Measurements from ENCODE around the gene SLC18A3. TPM values are rescaled to one million over a fixed set of nuclear protein-coding genes. Genes with fewer than 3 reads are reported as not detected.

The SLC18A3 gene
- total RNA-seq, 1 donor from 2014 or later: 0.34 TPM

DNA sequence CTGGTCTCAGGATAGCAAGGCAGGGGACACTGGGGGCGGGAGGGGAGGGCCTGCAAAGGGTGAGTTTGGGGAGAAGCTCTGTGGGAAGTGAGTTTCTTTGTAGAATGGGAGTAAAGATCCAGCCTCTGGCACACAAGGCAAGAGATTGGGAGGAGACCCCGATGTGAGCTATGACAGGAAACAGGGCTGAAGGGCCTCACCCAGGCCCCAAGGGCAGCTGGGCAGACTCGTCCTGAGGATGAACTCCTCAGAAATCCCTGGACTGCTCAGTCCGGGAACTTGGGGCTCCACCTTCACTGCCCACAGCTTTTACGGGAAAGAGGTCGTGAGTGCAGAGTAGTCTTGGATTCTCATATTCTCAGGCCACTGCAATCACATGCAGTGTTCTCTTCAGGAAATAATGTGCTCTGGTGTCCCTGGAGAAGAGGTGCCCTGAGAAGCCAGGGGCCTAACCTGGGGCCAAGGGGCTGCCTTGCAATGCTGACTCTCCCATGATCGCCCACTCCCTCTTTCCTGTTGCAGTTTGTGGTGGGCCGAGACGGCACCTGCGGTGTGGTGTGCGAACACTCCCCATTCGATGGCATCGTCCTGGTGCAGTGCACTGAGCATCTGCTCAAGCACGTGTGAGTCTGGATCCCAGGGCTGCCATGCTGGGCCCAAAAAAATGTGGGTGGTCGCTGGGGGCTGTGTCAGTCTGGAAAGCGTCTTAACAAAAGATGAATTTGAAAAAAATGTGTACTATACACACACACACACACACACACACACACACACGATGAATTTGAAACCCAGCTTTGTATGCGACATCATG lies 38.1 kb downstream of the SLC18A3 start:
- DNase-seq (ENCODE audit: low spot score in 2 of 2, unreplicated experiment in 2 of 2): peak in 1 of 2 experiments; percentile 28
- TF ChIP-seq, protein P1, sequence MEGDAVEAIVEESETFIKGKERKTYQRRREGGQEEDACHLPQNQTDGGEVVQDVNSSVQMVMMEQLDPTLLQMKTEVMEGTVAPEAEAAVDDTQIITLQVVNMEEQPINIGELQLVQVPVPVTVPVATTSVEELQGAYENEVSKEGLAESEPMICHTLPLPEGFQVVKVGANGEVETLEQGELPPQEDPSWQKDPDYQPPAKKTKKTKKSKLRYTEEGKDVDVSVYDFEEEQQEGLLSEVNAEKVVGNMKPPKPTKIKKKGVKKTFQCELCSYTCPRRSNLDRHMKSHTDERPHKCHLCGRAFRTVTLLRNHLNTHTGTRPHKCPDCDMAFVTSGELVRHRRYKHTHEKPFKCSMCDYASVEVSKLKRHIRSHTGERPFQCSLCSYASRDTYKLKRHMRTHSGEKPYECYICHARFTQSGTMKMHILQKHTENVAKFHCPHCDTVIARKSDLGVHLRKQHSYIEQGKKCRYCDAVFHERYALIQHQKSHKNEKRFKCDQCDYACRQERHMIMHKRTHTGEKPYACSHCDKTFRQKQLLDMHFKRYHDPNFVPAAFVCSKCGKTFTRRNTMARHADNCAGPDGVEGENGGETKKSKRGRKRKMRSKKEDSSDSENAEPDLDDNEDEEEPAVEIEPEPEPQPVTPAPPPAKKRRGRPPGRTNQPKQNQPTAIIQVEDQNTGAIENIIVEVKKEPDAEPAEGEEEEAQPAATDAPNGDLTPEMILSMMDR (IDR thresholded peaks at IDR 0.05; ENCODE audit: unreplicated experiment): no peak
- H3K9me3 Mint-ChIP-seq: no peaks in the 10 kb centered on the region

DNA sequence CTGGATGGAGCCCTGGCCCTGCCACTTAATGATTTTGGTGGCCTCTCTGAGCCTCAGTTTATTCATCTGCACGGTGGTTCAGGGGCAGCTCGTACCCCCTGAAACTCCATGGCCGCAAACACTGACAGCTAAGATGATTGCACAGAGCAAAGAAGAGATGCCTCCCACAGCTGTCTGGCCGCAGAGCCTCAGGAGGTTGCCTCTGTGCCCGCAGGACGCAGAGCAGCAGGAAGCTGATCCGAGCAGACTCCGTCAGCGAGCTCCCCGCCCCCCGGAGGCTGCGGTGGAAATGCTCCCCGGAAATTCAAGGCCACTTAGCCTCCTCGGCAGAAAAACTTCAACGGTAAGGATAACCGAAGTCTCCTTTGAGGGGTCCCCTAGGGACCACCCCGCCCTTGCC lies 39.2 kb downstream of the SLC18A3 start:
- peak in 1 of 2 experiments; percentile 33 for DNase-seq (ENCODE audit: low spot score in 2 of 2, unreplicated experiment in 2 of 2)
- H3K4me3 Mint-ChIP-seq: no peak overlapping the region
- TF ChIP-seq, protein P1 (IDR thresholded peaks at IDR 0.05; ENCODE audit: unreplicated experiment): no peak
- H3K27ac Mint-ChIP-seq: no peak overlapping the region
- H3K36me3 Mint-ChIP-seq: no peaks in the 10 kb centered on the region
- H3K4me1 Mint-ChIP-seq: no peaks in the 10 kb centered on the region
- H3K27me3 Mint-ChIP-seq (ENCODE audit: low read depth): peaks cover 84% of the 10 kb centered on the region
- H3K9me3 Mint-ChIP-seq: no peaks in the 10 kb centered on the region

More for the DNA sequence above, 38.1 kb downstream of the SLC18A3 start:
- no peaks in the 10 kb centered on the region for H3K36me3 Mint-ChIP-seq
- no peaks in the 10 kb centered on the region for H3K4me1 Mint-ChIP-seq
- no peak overlapping the region for H3K4me3 Mint-ChIP-seq
- peaks cover 82% of the 10 kb centered on the region for H3K27me3 Mint-ChIP-seq (ENCODE audit: low read depth)
- no peak overlapping the region for H3K27ac Mint-ChIP-seq

- TF ChIP-seq, protein P1 (IDR thresholded peaks at IDR 0.05; ENCODE audit: unreplicated experiment): no peak
- no peak overlapping the region for H3K27ac Mint-ChIP-seq
- no peaks in the 10 kb centered on the region for H3K9me3 Mint-ChIP-seq
- H3K36me3 Mint-ChIP-seq: no peaks in the 10 kb centered on the region
- H3K4me1 Mint-ChIP-seq: no peaks in the 10 kb centered on the region
- H3K4me3 Mint-ChIP-seq: no peak overlapping the region
- H3K27me3 Mint-ChIP-seq (ENCODE audit: low read depth): peaks cover 75% of the 10 kb centered on the region
- peak in 1 of 2 experiments; percentile 14 for DNase-seq (ENCODE audit: low spot score in 2 of 2, unreplicated experiment in 2 of 2)
Measured at GRCh38 chr10:49649936-49650723, 40.0 kb downstream of the SLC18A3 start.

DNA sequence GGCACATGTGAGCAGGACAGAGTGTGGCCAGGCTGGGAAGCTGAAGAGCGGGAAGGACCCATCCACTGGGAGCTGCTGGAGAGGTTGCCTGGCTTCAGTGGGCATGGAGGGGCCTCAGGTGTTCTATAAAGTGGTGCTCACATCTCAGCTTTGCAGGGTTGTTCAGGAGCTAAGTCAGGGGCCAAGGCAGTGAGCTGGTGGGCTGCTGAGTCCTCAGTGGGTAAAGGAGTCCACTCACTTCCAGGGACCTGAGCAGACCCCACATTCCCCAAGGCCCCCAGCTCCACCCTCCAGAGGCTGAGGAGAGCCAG lies 40.6 kb downstream of the SLC18A3 start:
- no peak overlapping the region for H3K27ac Mint-ChIP-seq
- peaks cover 74% of the 10 kb centered on the region for H3K27me3 Mint-ChIP-seq (ENCODE audit: low read depth)

DNA sequence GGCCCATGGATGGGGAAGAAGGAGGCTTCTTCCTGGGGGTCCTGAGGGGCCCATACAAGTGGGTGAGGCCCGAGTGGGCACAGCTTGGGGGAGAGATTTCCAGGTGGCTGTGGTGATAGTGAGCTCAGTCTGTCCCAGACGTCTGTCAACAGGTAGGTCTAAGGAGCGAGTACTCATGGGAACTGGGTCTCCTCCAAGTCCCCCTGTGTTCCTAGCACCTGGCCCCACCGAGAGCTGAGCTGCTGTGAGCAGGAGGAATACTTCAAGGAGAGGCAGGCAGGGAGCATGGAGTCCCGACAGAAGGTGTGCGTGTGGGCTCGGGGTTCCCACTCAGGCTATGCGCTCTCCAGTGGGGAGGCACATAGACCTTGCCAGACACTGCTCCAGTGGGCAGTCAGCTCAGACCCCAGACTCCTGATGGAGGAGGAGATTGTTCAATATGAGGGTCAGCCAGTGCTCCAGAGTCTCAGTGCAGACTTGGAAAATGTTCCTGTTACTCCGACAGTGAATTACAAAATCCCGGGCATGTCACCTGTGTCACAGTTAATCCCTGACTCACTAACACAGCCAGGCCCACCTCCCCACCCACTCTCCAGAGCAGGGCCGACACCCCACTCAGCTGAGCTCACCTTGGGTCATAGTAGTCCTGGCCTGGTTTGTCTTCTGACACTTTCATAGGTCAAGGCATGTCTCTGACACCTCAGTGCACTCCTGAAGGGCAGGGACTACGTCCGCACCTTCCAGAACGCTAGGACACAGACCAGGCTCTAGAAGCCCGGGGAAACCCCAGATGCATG lies 41.1 kb downstream of the SLC18A3 start:
- Mint-ChIP-seq H3K27ac (no peak overlapping the region), H3K4me1 (no peaks in the 10 kb centered on the region), H3K27me3 (ENCODE audit: low read depth) (peaks cover 73% of the 10 kb centered on the region), H3K9me3 (no peaks in the 10 kb centered on the region), H3K36me3 (no peaks in the 10 kb centered on the region), H3K4me3 (no peak overlapping the region)
- TF ChIP-seq, protein P1 (IDR thresholded peaks at IDR 0.05; ENCODE audit: unreplicated experiment): no peak
- DNase-seq (ENCODE audit: low spot score in 2 of 2, unreplicated experiment in 2 of 2): peak in 1 of 2 experiments; percentile 22

More for the DNA sequence above, 40.6 kb downstream of the SLC18A3 start:
- H3K4me3 Mint-ChIP-seq: no peak overlapping the region
- TF ChIP-seq, protein P1 (IDR thresholded peaks at IDR 0.05; ENCODE audit: unreplicated experiment): no peak
- no peaks in the 10 kb centered on the region for H3K4me1 Mint-ChIP-seq
- H3K36me3 Mint-ChIP-seq: no peaks in the 10 kb centered on the region
- peak in 1 of 2 experiments; percentile 11 for DNase-seq (ENCODE audit: low spot score in 2 of 2, unreplicated experiment in 2 of 2)
- H3K9me3 Mint-ChIP-seq: no peaks in the 10 kb centered on the region

Data from mesothelial cell of epicardium (in vitro differentiated cells).